Trophoblast cell (in vitro differentiated cells and primary cell): ENCODE data around the gene SAXO1.

ENCODE experiments used
- DNase-seq, 2 donors: peaks; one replicate each; pipeline ENCODE4 v3.0.0-alpha.2; 2016
- H2AFZ ChIP-seq: 2 replicates; pipeline ENCODE4 v1.6.1; 2013; ENCODE audit warnings: low read length, moderate library complexity, mild to moderate bottlenecking; ENCODE audit not compliant: insufficient read depth, poor library complexity
- H2AK5ac ChIP-seq: 2 replicates; pipeline ENCODE4 v1.6.1; 2013; ENCODE audit warnings: mild to moderate bottlenecking, low read length
- H2BK120ac ChIP-seq: 2 replicates; pipeline ENCODE4 v1.6.1; 2013; ENCODE audit warnings: low read length, mild to moderate bottlenecking, moderate library complexity; ENCODE audit not compliant: insufficient read depth, poor library complexity
- H2BK12ac ChIP-seq: 2 replicates; pipeline ENCODE4 v1.6.1; 2013; ENCODE audit warnings: mild to moderate bottlenecking, low read length, moderate library complexity
- H2BK5ac ChIP-seq: 2 replicates; pipeline ENCODE4 v1.6.1; 2013; ENCODE audit warnings: low read length, low read depth, moderate library complexity, mild to moderate bottlenecking; ENCODE audit not compliant: poor library complexity
- H3K14ac ChIP-seq: 2 replicates; pipeline ENCODE4 v1.6.1; 2013; ENCODE audit warnings: mild to moderate bottlenecking, low read length
- H3K18ac ChIP-seq: 2 replicates; pipeline ENCODE4 v1.6.1; 2013; ENCODE audit warnings: mild to moderate bottlenecking, low read length
- H3K23ac ChIP-seq: 2 replicates; pipeline ENCODE4 v1.6.1; 2013; ENCODE audit warnings: low read length
- H3K27ac ChIP-seq: 2 replicates; pipeline ENCODE4 v1.5.1; 2013; ENCODE audit warnings: low read depth, mild to moderate bottlenecking, inconsistent platforms, low read length, moderate library complexity
- H3K27me3 ChIP-seq: 2 replicates; pipeline ENCODE4 v1.6.1; 2013; ENCODE audit warnings: inconsistent platforms, mild to moderate bottlenecking, low read length, moderate library complexity; ENCODE audit not compliant: insufficient read depth
- H3K36me3 ChIP-seq, 2 experiments: 1 replicate in 1 of 2; 2 replicates in 1 of 2; pipeline ENCODE4 v1.6.1; 2013; ENCODE audit warnings: low read length in 2 of 2, mild to moderate bottlenecking in 2 of 2, moderate library complexity in 1 of 2; ENCODE audit not compliant: insufficient read depth in 2 of 2, control insufficient read depth in 1 of 2
- H3K4ac ChIP-seq: 2 replicates; pipeline ENCODE4 v1.6.1; 2013; ENCODE audit warnings: low read depth, mild to moderate bottlenecking, low read length, moderate library complexity
- H3K4me1 ChIP-seq, 2 experiments: 1 replicate in 1 of 2; 2 replicates in 1 of 2; pipeline ENCODE4 v1.6.1; 2013; ENCODE audit warnings: low read length in 2 of 2, mild to moderate bottlenecking in 2 of 2, moderate library complexity in 1 of 2; ENCODE audit not compliant: insufficient read depth in 2 of 2, control insufficient read depth in 1 of 2
- H3K4me2 ChIP-seq: 2 replicates; pipeline ENCODE4 v1.6.1; 2013; ENCODE audit warnings: inconsistent platforms, mild to moderate bottlenecking, low read length, moderate library complexity
- H3K4me3 ChIP-seq: 2 replicates; pipeline ENCODE4 v1.5.1; 2013; ENCODE audit warnings: mild to moderate bottlenecking, low read depth, low read length, inconsistent platforms
- H3K79me1 ChIP-seq: one replicate; pipeline ENCODE4 v1.6.1; 2013; ENCODE audit warnings: low read length
- H3K79me2 ChIP-seq: 2 replicates; pipeline ENCODE4 v1.6.1; 2013; ENCODE audit warnings: low read length, mild to moderate bottlenecking; ENCODE audit not compliant: control insufficient read depth, insufficient read depth, poor library complexity
- H3K9ac ChIP-seq: 2 replicates; pipeline ENCODE4 v1.6.1; 2013; ENCODE audit warnings: mild to moderate bottlenecking, low read length
- H3K9me3 ChIP-seq: 2 replicates; pipeline ENCODE4 v1.6.1; 2013; ENCODE audit warnings: low read depth, mild to moderate bottlenecking, control low read depth, inconsistent platforms, low read length; ENCODE audit not compliant: insufficient read depth
- H4K12ac ChIP-seq: 2 replicates; pipeline ENCODE4 v1.6.1; 2013; ENCODE audit warnings: low read depth, mild to moderate bottlenecking, low read length, moderate library complexity
- H4K8ac ChIP-seq: 2 replicates; pipeline ENCODE4 v1.6.1; 2013; ENCODE audit warnings: low read depth, mild to moderate bottlenecking, low read length, moderate library complexity
- H4K91ac ChIP-seq: one replicate; pipeline ENCODE4 v1.6.1; 2013; ENCODE audit warnings: low read depth, mild to moderate bottlenecking, low read length, moderate library complexity
- WGBS: extraction: QIAGEN DNeasy Blood & Tissue Kit; methylation state at CpG from one replicate; pipeline ENCODE4 v1.1.7; 2013; ENCODE audit warnings: missing lambda C conversion rate; ENCODE audit not compliant: insufficient read length, insufficient coverage; ENCODE audit errors: extremely low coverage; 5-methylcytosine and 5-hydroxymethylcytosine counted together

SAXO1 gene

DNA sequence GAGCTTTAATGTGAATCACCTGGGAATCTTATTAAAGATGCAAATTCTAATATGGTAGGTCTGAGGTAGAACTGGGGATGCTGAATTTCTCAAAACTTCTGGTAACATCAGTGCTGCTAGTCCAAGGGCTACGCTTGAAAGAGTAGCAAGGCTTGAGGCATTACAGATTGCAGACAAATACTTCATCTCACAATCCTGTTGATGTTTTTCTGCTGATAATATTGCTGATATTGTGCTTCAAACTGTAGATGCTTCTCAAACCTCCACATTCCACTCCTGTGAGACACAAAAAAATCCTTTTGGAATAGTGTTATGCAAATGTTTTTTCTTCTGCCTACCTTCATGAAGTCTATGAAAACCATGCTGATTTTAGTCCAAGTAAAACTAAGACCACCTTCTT, 139.5 kb downstream of the SAXO1 start:
- no peaks in the 10 kb centered on the region for H3K79me1 ChIP-seq
- H3K4me1 ChIP-seq: no peaks in the 10 kb centered on the region
- no peak overlapping the region for H2AK5ac ChIP-seq
- no peak overlapping the region for H4K8ac ChIP-seq
- H2BK120ac ChIP-seq: no peak overlapping the region
- no peak overlapping the region for H4K91ac ChIP-seq
- H3K4ac ChIP-seq: no peak overlapping the region
- DNase-seq: peak; percentile 54 to 90
- H3K18ac ChIP-seq: no peak overlapping the region
- H3K14ac ChIP-seq: no peak overlapping the region
- no peak overlapping the region for H4K12ac ChIP-seq
- H3K79me2 ChIP-seq: no peaks in the 10 kb centered on the region
- H3K27me3 ChIP-seq: no peaks in the 10 kb centered on the region
- H3K9me3 ChIP-seq: peaks cover 12% of the 10 kb centered on the region
- H2BK5ac ChIP-seq: no peak overlapping the region
- H3K9ac ChIP-seq: no peak overlapping the region
- no peak overlapping the region for H3K4me2 ChIP-seq
- H3K36me3 ChIP-seq: no peaks in the 10 kb centered on the region
- H3K27ac ChIP-seq: no peak overlapping the region
- H2BK12ac ChIP-seq: no peak overlapping the region
- no peak overlapping the region for H2AFZ ChIP-seq
- no CpG with 5 or more reads among the region's 1 CpG for WGBS
- H3K23ac ChIP-seq: no peak overlapping the region
- no peak overlapping the region for H3K4me3 ChIP-seq

DNA sequence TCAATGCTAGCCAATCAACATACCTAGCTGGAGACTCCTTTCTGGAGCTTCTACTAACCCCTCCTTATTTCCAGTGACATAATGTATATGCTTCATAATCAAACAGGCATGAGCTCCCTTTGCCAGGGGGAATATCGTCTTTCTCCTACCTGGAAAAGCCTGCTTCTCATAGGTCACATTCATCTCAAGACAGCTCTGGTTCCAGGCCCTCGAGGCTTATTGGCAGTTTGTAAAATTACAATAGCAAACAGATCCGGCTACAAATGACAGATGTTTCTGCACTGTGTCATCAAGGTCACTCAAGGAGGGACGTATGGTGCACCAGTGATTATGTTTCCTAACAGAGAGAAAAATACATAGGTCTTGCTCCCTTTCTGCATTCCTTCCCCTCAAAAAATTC, 140.0 kb downstream of the SAXO1 start:
- no peak overlapping the region for H2AFZ ChIP-seq
- no peak overlapping the region for H3K4me2 ChIP-seq
- H2BK5ac ChIP-seq: no peak overlapping the region
- H3K9ac ChIP-seq: no peak overlapping the region
- H3K79me1 ChIP-seq: no peaks in the 10 kb centered on the region
- no peak overlapping the region for H4K12ac ChIP-seq
- WGBS: no CpG with 5 or more reads among the region's 4 CpGs
- H3K14ac ChIP-seq: no peak overlapping the region
- peak; percentile 76 to 78 for DNase-seq
- no peaks in the 10 kb centered on the region for H3K4me1 ChIP-seq
- no peak overlapping the region for H3K18ac ChIP-seq
- no peak overlapping the region for H3K4ac ChIP-seq
- no peak overlapping the region for H2BK12ac ChIP-seq
- H3K4me3 ChIP-seq: no peak overlapping the region
- H4K8ac ChIP-seq: no peak overlapping the region
- H3K36me3 ChIP-seq: no peaks in the 10 kb centered on the region
- no peaks in the 10 kb centered on the region for H3K79me2 ChIP-seq
- H3K23ac ChIP-seq: no peak overlapping the region
- peaks cover 12% of the 10 kb centered on the region for H3K9me3 ChIP-seq
- H3K27me3 ChIP-seq: no peaks in the 10 kb centered on the region
- no peak overlapping the region for H4K91ac ChIP-seq
- H2AK5ac ChIP-seq: no peak overlapping the region
- no peak overlapping the region for H2BK120ac ChIP-seq
- H3K27ac ChIP-seq: no peak overlapping the region

DNA sequence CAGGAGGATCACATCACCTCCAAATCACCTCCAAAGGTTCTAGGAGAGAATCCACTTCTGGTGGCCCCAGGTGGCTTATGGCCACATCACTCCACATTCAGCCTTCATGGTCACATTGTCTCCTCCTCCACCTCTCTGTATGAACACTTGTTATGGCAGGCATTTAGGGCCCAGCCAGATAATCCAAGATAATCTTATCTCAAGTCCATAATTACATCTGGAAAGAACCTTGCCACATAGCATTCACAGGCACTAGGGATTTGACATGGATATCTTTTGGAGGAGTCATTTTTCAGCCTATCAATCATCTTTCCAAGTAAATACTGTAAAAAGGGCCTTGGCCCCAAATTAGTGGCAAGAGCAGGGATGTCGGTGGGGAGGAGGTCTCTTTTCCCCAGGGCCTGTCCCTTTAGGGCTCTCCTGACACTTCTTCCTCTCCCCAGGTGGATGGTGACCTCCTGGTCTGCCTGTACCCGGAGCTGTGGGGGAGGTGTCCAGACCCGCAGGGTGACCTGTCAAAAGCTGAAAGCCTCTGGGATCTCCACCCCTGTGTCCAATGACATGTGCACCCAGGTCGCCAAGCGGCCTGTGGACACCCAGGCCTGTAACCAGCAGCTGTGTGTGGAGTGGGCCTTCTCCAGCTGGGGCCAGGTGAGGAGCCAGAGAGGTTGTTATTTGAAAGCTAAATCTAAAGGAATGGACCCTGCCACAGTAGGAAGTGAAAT, 140.9 kb downstream of the SAXO1 start:
- Histone ChIP-seq H2BK5ac (no peak overlapping the region), H4K12ac (no peak overlapping the region), H3K4me3 (no peak overlapping the region), H4K8ac (no peak overlapping the region), H3K14ac (no peak overlapping the region), H3K18ac (no peak overlapping the region), H2AK5ac (no peak overlapping the region), H3K9me3 (peaks cover 9% of the 10 kb centered on the region), H3K9ac (no peak overlapping the region), H3K4me1 (no peaks in the 10 kb centered on the region), H4K91ac (no peak overlapping the region), H2AFZ (no peak overlapping the region), H3K79me2 (no peaks in the 10 kb centered on the region), H3K36me3 (no peaks in the 10 kb centered on the region), H3K79me1 (no peaks in the 10 kb centered on the region), H2BK120ac (no peak overlapping the region), H3K23ac (no peak overlapping the region), H3K4me2 (no peak overlapping the region), H3K4ac (no peak overlapping the region), H3K27ac (no peak overlapping the region), H2BK12ac (no peak overlapping the region), H3K27me3 (no peaks in the 10 kb centered on the region)
- no CpG with 5 or more reads among the region's 5 CpGs for WGBS
- peak; percentile 74 to 90 for DNase-seq

DNA sequence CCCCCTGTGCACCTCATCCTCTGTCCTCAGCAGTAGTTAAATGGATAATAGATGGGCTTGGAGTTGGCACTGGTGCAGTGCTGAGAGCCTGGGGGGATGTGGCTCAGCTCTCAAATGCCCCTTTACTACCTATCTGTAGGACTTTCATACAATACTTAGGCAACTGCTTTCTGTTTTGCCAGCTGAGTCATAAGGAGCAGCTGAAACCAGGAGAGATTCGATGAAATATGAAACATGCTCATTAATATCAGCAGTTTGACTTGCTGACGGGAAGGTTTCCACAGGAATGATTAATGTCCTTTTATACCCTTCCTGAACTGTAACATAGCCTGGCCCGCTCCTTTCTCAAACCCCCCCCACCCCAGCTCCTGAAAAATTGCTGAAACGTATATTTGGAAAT, 142.6 kb downstream of the SAXO1 start:
- WGBS: no CpG with 5 or more reads among the region's 4 CpGs
- Histone ChIP-seq H2AK5ac (no peak overlapping the region), H3K79me1 (no peaks in the 10 kb centered on the region), H4K8ac (no peak overlapping the region), H3K14ac (no peak overlapping the region), H3K4ac (no peak overlapping the region), H2BK5ac (no peak overlapping the region), H4K91ac (no peak overlapping the region), H3K79me2 (no peaks in the 10 kb centered on the region), H3K4me1 (no peaks in the 10 kb centered on the region), H3K4me2 (no peak overlapping the region), H2BK12ac (no peak overlapping the region), H4K12ac (no peak overlapping the region), H3K36me3 (no peaks in the 10 kb centered on the region), H3K9ac (no peak overlapping the region), H2BK120ac (no peak overlapping the region), H2AFZ (no peak overlapping the region), H3K27ac (no peak overlapping the region), H3K4me3 (no peak overlapping the region), H3K9me3 (peaks cover 2% of the 10 kb centered on the region), H3K18ac (no peak overlapping the region), H3K23ac (no peak overlapping the region), H3K27me3 (no peaks in the 10 kb centered on the region)
- no peak for DNase-seq
